NT2/D1 (cell line): ENCODE measurements around the gene MYO7A.
A peak's percentile ranks its signal among the peaks of the same experiment; 100 is the strongest.

Source experiments
- DNase-seq: peaks from one replicate; pipeline ENCODE4 v3.0.0-alpha.2; 2011; ENCODE audit warnings: low read depth, low spot score
- H3K27me3 ChIP-seq: 2 replicates; pipeline ENCODE4 v1.6.0; 2011; ENCODE audit warnings: mild to moderate bottlenecking; ENCODE audit not compliant: insufficient read length, insufficient read depth
- H3K36me3 ChIP-seq: 2 replicates; pipeline ENCODE4 v1.6.1; 2011; ENCODE audit warnings: mild to moderate bottlenecking, low read length, mixed read lengths; ENCODE audit not compliant: insufficient read depth, insufficient read length
- H3K4me1 ChIP-seq: 2 replicates; pipeline ENCODE4 v1.5.1; 2011; ENCODE audit not compliant: insufficient read depth, insufficient read length
- H3K4me3 ChIP-seq: 2 replicates; pipeline ENCODE4 v1.5.1; 2011; ENCODE audit warnings: low read depth; ENCODE audit not compliant: insufficient read length
- H3K9ac ChIP-seq: 2 replicates; pipeline ENCODE4 v1.6.0; 2011; ENCODE audit warnings: low read depth; ENCODE audit not compliant: insufficient read length
- H3K9me3 ChIP-seq: 2 replicates; pipeline ENCODE4 v1.5.1; 2011; ENCODE audit warnings: mild to moderate bottlenecking, low read length; ENCODE audit not compliant: insufficient read depth
- SUZ12 ChIP-seq: IDR thresholded peaks from 2 replicates; pipeline ENCODE4 v1.6.1; 2011; ENCODE audit not compliant: insufficient read length, insufficient read depth; ENCODE audit errors: extremely low read depth
- YY1 ChIP-seq: IDR thresholded peaks from 2 replicates; pipeline ENCODE4 v1.6.1; 2011; ENCODE audit not compliant: insufficient read length, insufficient read depth
- ZNF274 ChIP-seq: IDR thresholded peaks from 2 replicates; pipeline ENCODE4 v1.6.1; 2011; ENCODE audit warnings: mild to moderate bottlenecking, low read depth, low read length

Gene MYO7A

DNA sequence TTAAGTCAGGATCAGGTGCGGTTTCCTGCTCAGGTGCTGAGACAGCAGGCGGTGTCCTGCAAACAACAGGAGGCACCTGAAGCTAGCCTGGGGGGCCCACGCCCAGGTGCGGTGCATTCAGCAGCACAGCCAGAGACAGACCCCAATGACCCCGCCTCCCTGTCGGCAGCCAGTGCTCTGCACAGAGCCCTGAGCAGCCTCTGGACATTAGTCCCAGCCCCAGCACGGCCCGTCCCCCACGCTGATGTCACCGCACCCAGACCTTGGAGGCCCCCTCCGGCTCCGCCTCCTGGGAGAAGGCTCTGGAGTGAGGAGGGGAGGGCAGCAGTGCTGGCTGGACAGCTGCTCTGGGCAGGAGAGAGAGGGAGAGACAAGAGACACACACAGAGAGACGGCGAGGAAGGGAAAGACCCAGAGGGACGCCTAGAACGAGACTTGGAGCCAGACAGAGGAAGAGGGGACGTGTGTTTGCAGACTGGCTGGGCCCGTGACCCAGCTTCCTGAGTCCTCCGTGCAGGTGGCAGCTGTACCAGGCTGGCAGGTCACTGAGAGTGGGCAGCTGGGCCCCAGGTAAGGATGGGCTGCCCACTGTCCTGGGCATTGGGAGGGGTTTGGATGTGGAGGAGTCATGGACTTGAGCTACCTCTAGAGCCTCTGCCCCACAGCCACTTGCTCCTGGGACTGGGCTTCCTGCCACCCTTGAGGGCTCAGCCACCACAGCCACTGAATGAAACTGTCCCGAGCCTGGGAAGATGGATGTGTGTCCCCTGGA, at the start of gene MYO7A:
TSS of gene MYO7A (plus strand) at position 327 of the 772 bp plus-strand sequence. CDS start 2,389 bp downstream, outside the sequence.
- Histone ChIP-seq H3K9me3 (no peaks in the 10 kb centered on the region), H3K27me3 (no peaks in the 10 kb centered on the region), H3K4me3 (no peak within 1 kb of the TSS), H3K9ac (peak within 1 kb of the TSS; percentile 53), H3K4me1 (peaks cover 17% of the 10 kb centered on the region), H3K36me3 (peaks cover 3% of the 10 kb centered on the region)
- TF ChIP-seq SUZ12: no peak
- TF ChIP-seq ZNF274: no peak
- no peak for TF ChIP-seq YY1
- no peak for DNase-seq

DNA sequence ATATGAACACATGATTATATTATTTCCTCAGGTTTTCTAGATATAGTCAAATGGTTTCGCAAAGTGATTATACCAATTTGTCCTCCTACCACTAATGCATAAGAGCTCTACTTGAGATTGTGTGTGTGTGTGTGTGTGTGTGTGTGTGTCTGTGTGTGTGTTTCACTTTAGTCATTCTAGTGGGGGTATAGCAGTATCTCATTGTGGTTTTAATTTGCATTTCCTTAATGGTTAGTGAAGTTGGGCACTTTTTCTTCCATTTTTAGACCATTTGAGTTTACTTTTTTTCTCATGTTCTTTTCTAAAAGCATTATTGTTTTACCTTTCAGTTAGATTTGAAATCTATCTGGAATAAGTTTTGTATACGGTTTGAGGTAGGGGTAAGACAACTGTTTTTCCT, 48.4 kb upstream of the MYO7A start:
- no peaks in the 10 kb centered on the region for H3K9me3 ChIP-seq
- no peak for TF ChIP-seq SUZ12
- TF ChIP-seq ZNF274: no peak
- no peak for TF ChIP-seq YY1
- H3K36me3 ChIP-seq: no peaks in the 10 kb centered on the region
- H3K4me1 ChIP-seq: peaks cover 10% of the 10 kb centered on the region
- no peak overlapping the region for H3K9ac ChIP-seq
- DNase-seq: no peak
- no peaks in the 10 kb centered on the region for H3K27me3 ChIP-seq
- H3K4me3 ChIP-seq: no peak overlapping the region

DNA sequence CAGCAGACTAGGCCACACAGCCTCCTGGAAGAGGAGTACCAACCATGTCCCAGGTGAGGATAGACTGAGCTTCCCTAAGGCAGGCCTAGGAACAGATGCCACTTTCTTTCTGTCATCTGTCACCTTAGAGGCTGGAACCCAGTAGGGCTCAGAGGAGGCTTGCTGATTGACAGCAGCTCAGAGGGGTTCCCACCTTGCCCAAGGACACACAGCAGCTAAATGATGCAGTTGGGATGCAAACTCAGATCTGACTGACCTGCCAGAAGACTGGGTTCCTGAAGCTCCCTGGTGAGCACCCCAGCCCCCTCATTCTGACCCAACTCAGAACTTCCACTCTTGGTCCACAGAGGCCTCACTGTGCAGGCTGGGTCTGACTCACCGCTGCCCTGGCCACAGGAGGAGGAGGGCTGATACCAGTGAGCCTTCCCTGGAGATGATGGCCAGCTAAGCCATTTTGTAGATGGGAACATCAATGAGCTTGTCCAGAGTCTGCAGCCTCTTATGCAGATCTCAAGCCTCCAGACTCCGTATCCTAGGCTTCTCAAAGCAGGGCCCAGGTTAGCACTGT, 47.3 kb upstream of the MYO7A start:
- H3K27me3 ChIP-seq: no peaks in the 10 kb centered on the region
- no peaks in the 10 kb centered on the region for H3K9me3 ChIP-seq
- no peak for TF ChIP-seq YY1
- TF ChIP-seq SUZ12: no peak
- TF ChIP-seq ZNF274: no peak
- no peak for DNase-seq
- H3K36me3 ChIP-seq: no peaks in the 10 kb centered on the region
- peaks cover 10% of the 10 kb centered on the region for H3K4me1 ChIP-seq
- H3K4me3 ChIP-seq: no peak overlapping the region
- H3K9ac ChIP-seq: no peak overlapping the region

DNA sequence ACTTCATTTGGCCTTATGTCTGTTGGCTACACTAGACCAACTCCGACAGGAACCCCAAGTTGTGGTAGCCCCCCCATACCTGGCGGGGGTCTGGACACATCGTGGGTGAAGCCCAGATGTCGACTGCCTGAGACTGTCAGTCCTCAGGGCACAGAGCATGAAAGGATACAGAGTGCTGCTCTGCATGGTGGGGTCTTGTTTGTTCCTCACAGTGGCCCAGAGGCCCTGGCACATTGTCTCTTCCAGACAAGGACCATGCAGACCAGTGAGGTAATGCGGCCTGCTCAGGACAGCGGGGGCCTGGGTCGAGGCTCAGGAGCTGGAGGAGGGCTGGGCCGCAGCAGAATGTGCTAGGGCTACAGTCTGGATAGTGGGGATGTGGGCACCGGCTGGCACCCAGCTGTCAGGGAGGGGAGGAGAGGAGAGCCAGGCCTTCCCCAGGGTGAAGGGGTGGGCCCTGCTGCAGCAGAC, 46.6 kb upstream of the MYO7A start:
- Histone ChIP-seq H3K9me3 (no peaks in the 10 kb centered on the region), H3K27me3 (no peaks in the 10 kb centered on the region), H3K36me3 (no peaks in the 10 kb centered on the region), H3K4me1 (peaks cover 10% of the 10 kb centered on the region), H3K4me3 (no peak overlapping the region), H3K9ac (no peak overlapping the region)
- TF ChIP-seq YY1 (no peak), ZNF274 (no peak), SUZ12 (no peak)
- DNase-seq: no peak

DNA sequence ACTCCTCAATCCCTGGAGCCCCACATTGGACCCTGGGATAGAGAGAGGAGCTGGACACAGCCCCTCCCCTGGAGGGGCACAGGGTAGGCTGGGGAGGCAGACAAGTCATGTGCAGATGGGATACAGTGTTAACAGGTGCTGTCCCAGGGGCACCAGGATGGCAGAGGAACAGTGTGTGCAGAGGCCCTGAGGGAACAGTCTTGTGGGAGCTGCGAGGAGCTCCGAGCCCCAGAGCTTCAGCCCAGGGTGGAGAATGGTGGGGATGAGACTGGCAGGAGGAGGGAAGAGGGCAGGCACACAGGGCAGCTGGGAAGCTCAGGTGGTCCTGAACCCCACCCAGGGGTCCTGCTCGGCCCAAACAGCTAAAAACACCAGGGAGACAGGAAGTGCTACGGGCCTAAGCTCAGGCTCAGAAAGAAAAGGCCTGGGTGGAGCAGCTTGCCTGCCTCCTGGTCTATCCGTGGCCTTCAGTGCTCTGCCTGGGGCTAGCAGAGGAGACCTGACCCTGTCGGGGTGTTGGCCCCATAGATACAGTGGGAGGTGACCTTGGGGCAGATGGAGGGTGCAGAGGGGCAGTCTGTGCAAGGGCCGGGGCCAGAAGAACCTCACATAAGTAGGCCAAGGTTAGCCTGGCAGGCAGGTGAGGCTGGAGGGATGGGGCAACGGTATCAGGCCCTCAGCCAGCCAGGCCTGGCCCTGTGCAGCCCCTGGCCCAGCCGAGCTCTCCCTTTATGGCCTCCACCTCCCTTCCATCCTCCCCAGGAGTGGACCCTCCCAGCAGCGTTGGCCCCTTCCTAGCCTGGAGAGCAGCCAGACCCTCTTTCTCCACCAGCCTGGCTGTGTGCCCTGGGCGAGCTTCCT, 45.8 kb upstream of the MYO7A start:
- H3K4me1 ChIP-seq: peaks cover 10% of the 10 kb centered on the region
- H3K4me3 ChIP-seq: no peak overlapping the region
- no peaks in the 10 kb centered on the region for H3K36me3 ChIP-seq
- H3K9me3 ChIP-seq: no peaks in the 10 kb centered on the region
- DNase-seq: no peak
- TF ChIP-seq ZNF274: no peak
- TF ChIP-seq SUZ12: no peak
- no peak for TF ChIP-seq YY1
- no peaks in the 10 kb centered on the region for H3K27me3 ChIP-seq
- no peak overlapping the region for H3K9ac ChIP-seq

DNA sequence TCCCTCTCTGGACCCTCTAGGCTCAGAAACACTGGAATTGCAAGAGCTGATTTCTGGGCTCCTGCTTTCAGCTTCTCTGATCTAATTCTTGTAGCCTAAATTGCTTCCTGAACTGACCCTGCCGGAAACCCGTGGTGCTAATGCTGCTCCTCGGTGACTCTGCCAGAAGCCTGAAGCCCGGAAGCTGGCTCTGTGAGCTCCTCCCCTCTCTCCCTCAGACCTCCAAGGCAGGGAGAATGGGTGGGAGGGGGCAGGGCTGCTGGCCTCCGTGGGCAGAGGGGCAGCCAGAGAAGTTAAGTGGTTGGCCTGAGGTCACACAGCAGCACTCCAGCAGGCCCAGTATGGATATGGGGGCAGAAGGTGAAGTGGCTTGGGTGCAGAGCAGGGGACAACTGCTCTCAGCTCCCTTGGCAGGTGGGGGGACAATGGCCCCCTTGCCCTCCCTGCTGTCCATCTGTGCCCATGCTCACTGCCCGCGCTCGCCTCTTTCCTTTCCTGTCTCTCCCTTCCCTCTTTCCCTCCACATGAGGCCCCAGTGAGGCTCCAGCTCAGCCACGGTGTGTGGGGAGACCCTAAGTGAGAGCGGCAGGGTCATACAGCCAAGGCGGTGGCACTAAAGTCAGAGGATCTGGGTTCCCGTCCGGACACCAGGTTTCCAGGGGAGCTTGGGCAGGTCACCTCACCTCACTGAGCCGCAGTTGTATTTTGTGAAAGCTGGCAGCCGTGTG, 45.0 kb upstream of the MYO7A start:
- Histone ChIP-seq H3K9me3 (no peaks in the 10 kb centered on the region), H3K27me3 (no peaks in the 10 kb centered on the region), H3K4me1 (peaks cover 10% of the 10 kb centered on the region), H3K4me3 (no peak overlapping the region), H3K9ac (no peak overlapping the region), H3K36me3 (no peaks in the 10 kb centered on the region)
- TF ChIP-seq ZNF274 (no peak), YY1 (no peak), SUZ12 (no peak)
- DNase-seq: no peak
